B cell (primary cell): ENCODE results near the gene FXYD4.

Source experiments
- EZH2 ChIP-seq: IDR thresholded peaks from 2 replicates; pipeline ENCODE4 v1.6.1; 2012; ENCODE audit warnings: borderline replicate concordance, low read depth, mild to moderate bottlenecking, moderate library complexity, low read length; ENCODE audit not compliant: insufficient read depth, poor library complexity, severe bottlenecking
- TF ChIP-seq, protein P1 (sequence below): fragments of 200-600 bp; IDR thresholded peaks from one replicate; pipeline ENCODE4 v1.8.0; 2022; ENCODE audit warnings: antibody characterized with exemption, mild to moderate bottlenecking

GRCh38 chr10:43417950-43418768, 46.7 kb downstream of the FXYD4 start:
- TF ChIP-seq, protein P1, sequence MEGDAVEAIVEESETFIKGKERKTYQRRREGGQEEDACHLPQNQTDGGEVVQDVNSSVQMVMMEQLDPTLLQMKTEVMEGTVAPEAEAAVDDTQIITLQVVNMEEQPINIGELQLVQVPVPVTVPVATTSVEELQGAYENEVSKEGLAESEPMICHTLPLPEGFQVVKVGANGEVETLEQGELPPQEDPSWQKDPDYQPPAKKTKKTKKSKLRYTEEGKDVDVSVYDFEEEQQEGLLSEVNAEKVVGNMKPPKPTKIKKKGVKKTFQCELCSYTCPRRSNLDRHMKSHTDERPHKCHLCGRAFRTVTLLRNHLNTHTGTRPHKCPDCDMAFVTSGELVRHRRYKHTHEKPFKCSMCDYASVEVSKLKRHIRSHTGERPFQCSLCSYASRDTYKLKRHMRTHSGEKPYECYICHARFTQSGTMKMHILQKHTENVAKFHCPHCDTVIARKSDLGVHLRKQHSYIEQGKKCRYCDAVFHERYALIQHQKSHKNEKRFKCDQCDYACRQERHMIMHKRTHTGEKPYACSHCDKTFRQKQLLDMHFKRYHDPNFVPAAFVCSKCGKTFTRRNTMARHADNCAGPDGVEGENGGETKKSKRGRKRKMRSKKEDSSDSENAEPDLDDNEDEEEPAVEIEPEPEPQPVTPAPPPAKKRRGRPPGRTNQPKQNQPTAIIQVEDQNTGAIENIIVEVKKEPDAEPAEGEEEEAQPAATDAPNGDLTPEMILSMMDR = no peak
- no peak for TF ChIP-seq EZH2
